A172 (cell line): ENCODE results near the gene ZNF419. TPM values are rescaled to one million over a fixed set of nuclear protein-coding genes. Genes with fewer than 3 reads are reported as not detected.
A peak's percentile ranks its signal among the peaks of the same experiment; 100 is the strongest.

Experiments
- DNase-seq: peaks from one replicate; pipeline ENCODE4 v3.0.0-alpha.2; 2015; ENCODE audit warnings: low spot score
- total RNA-seq: library from RNA; depleted of rRNA; stranded (reverse); fragments of >200 nt; shearing (Covaris generic); gene quantifications from 2 replicates; pipeline ENCODE4 v1.2.3, GENCODE V29; 2014; rRNA removed

ZNF419 gene
- total RNA-seq, 1 experiment from 2014 or later = 10.1 TPM

DNA sequence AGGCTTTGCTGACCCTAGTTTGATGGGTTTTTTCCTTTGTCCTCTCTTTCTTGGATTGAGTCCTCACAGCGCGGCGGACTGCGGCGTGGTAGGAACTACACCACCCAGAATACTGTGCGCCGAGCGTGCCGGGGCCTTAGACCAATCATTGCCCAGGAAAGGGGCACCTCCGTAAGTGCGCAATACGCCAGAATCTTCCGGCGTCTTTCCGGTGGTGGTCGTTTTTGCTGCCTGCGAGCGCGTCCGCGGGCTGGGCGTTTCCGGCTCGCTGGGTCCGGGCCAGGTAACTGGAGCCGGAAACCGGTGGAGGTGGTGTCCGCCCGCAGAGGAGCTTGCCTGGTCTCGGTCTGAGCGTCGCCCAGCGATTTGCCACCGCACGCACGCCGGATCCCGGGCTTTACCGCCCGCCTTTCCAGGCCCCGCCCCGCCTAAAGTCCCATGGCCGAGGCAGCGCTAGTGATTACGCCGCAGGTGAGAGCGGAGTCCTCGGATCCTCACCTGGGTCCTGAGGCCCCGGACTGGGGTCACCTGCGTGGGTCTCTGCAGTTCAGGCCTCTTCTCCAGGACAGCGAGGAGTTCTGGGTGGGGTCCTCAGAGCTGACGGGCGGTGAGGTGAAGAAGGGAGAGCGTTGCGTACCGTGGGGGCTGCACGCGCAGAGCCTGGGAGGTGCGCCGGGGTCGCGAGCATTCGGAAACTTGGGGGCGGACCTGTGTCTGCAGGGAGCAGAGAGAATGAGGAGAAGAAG, 39.8 kb downstream of the ZNF419 start, which contains the start of gene ZNF549:
ZNF549 (plus strand) TSS at position 221 of the 746 bp plus-strand sequence; CDS start at position 439, 218 bp downstream.
- DNase-seq = peak; percentile 94

GRCh38 chr19:57537953-57538547, 50.5 kb downstream of the ZNF419 start:
- no peak for DNase-seq

Other genes with a start within 250 kb of the ZNF419 start
- gene ZNF805, start 247.1 kb upstream of the ZNF419 start, total RNA-seq = 12.7 and 15.4 TPM in 2 replicates
- gene ZNF460, start 207.3 kb upstream of the ZNF419 start, total RNA-seq = 40.2 and 41.8 TPM in 2 replicates
- 15.8 and 16.6 TPM in 2 replicates for gene ZNF543, start 167.3 kb upstream of the ZNF419 start, total RNA-seq
- gene ZNF304, start 136.5 kb upstream of the ZNF419 start, total RNA-seq = 13.0 and 14.0 TPM in 2 replicates
- 35.3 and 42.1 TPM in 2 replicates for gene TRAPPC2B, start 124.2 kb upstream of the ZNF419 start, total RNA-seq
- gene ZNF547, start 124.2 kb upstream of the ZNF419 start, total RNA-seq = 4.7 and 10.0 TPM in 2 replicates
- 22.2 and 30.7 TPM in 2 replicates for gene ZNF548, start 97.9 kb upstream of the ZNF419 start, total RNA-seq
- gene ZNF17, start 76.6 kb upstream of the ZNF419 start, total RNA-seq = 10.0 and 19.1 TPM in 2 replicates
- 15.1 and 24.4 TPM in 2 replicates for gene ZNF749, start 52.4 kb upstream of the ZNF419 start, total RNA-seq
- 0.05 and 0.45 TPM in 2 replicates for gene VN1R1, start 30.6 kb upstream of the ZNF419 start, total RNA-seq
- 7.4 and 9.0 TPM in 2 replicates for gene ZNF772, start 10.2 kb upstream of the ZNF419 start, total RNA-seq
- gene ZNF773, start 12.2 kb downstream of the ZNF419 start, total RNA-seq = 4.2 and 15.4 TPM in 2 replicates
- gene ZNF549, start 39.6 kb downstream of the ZNF419 start, total RNA-seq = 5.4 and 6.1 TPM in 2 replicates
- gene ZNF550, start 72.1 kb downstream of the ZNF419 start, total RNA-seq = 4.9 and 5.0 TPM in 2 replicates
- 8.5 TPM in 2 replicates for gene ZNF416, start 91.2 kb downstream of the ZNF419 start, total RNA-seq
- not detected in 2 replicates for gene ZIK1, start 96.4 kb downstream of the ZNF419 start, total RNA-seq
- 13.6 and 20.2 TPM in 2 replicates for gene ZNF530, start 112.1 kb downstream of the ZNF419 start, total RNA-seq
- 36.0 and 48.8 TPM in 2 replicates for gene ZNF134, start 126.5 kb downstream of the ZNF419 start, total RNA-seq
- gene ZNF211, start 145.4 kb downstream of the ZNF419 start, total RNA-seq = 15.5 and 15.8 TPM in 2 replicates
- gene ZSCAN4, start 181.2 kb downstream of the ZNF419 start, total RNA-seq = 0.12 TPM in 1 of 2 replicates, not detected in the other
- 11.2 and 18.7 TPM in 2 replicates for gene ZNF551, start 194.2 kb downstream of the ZNF419 start, total RNA-seq
- not detected in 2 replicates for gene ZNF154, start 221.5 kb downstream of the ZNF419 start, total RNA-seq
- gene ZNF671, start 239.9 kb downstream of the ZNF419 start, total RNA-seq = not detected in 2 replicates